Activated CD8-positive, alpha-beta T cell treated with anti-CD3 and anti-CD28 coated beads for 36 hours (primary cell): Measurements from ENCODE around the gene RACK1. TPM values are rescaled to one million over a fixed set of nuclear protein-coding genes. Genes with fewer than 3 reads are reported as not detected.

Experiments used
- ATAC-seq: fragments of 200-7000 bp; cut with Tn5 transposase; one replicate; pipeline ENCODE4 v1.10.0; 2021; ENCODE audit warnings: mild to moderate bottlenecking, moderate library complexity
- CTCF ChIA-PET: fragments of 350-600 bp; sonication (Branson Sonifier 250); formaldehyde crosslinking; loops from one replicate; lab custom pipeline; 2021; ENCODE audit warnings: antibody characterized with exemption; lab: Charles Lee
- POLR2A ChIA-PET: fragments of 350-600 bp; sonication (Branson Sonifier 250); formaldehyde crosslinking; loops from one replicate; lab custom pipeline; 2021; ENCODE audit warnings: antibody characterized with exemption; lab: Charles Lee
- DNase-seq: peaks from one replicate; pipeline ENCODE4 v3.0.0-alpha.2; 2020
- H3K27ac Mint-ChIP-seq: one replicate; pipeline ENCODE4 v1.8.0; 2021; ENCODE audit warnings: mild to moderate bottlenecking, mixed read lengths
- H3K27me3 Mint-ChIP-seq: one replicate; pipeline ENCODE4 v1.8.0; 2021; ENCODE audit warnings: mixed read lengths
- H3K36me3 Mint-ChIP-seq: one replicate; pipeline ENCODE4 v1.8.0; 2021; ENCODE audit warnings: low read depth, mixed read lengths
- H3K4me1 Mint-ChIP-seq: one replicate; pipeline ENCODE4 v1.8.0; 2021; ENCODE audit warnings: low read depth, mixed read lengths
- H3K4me3 Mint-ChIP-seq: one replicate; pipeline ENCODE4 v1.8.0; 2021; ENCODE audit warnings: mild to moderate bottlenecking, moderate library complexity, mixed read lengths
- H3K9me3 Mint-ChIP-seq: one replicate; pipeline ENCODE4 v1.8.0; 2021; ENCODE audit warnings: mixed read lengths
- CTCF ChIP-seq: fragments of 200-600 bp; IDR thresholded peaks from one replicate; pipeline ENCODE4 v1.8.0; 2022; ENCODE audit warnings: antibody characterized with exemption, mild to moderate bottlenecking
- intact Hi-C: fragments of 100-400 bp; cut with micrococcal nuclease; formaldehyde crosslinking; loops from one replicate; pipeline ENCODE4 v1.10.0; 2022
- total RNA-seq, 2 experiments: library from RNA; stranded (reverse); gene quantifications; one replicate each; pipeline ENCODE4 v1.2.3, GENCODE V29; 2021

The RACK1 gene
- total RNA-seq, 2 experiments from 2014 or later: 2,759 to 2,801 TPM

GRCh38 chr5:181191526-181192336 lies 52.0 kb downstream of the RACK1 start:
- H3K4me3 Mint-ChIP-seq: peak overlapping the region; percentile 91
- POLR2A ChIA-PET: interaction anchor here (0.7 to 9.3 kb wide), 12 partner anchors 8 to 73 kb away, joined by 3 to 159 read pairs (median 6); partner anchors contain the start of genes RACK1, TRIM41, TRIM52 and TRIM7
- DNase-seq (peak; percentile 94), ATAC-seq (peak; percentile 74)
- no peak for TF ChIP-seq CTCF
- no peaks in the 10 kb centered on the region for H3K9me3 Mint-ChIP-seq
- peaks cover 2% of the 10 kb centered on the region for H3K27me3 Mint-ChIP-seq
- intact Hi-C loops: loop anchor here (1.0 kb wide), 1 partner anchor 16 kb away; no protein-coding TSS in a partner anchor
- peaks cover 9% of the 10 kb centered on the region for H3K36me3 Mint-ChIP-seq
- peak overlapping the region; percentile 97 for H3K27ac Mint-ChIP-seq
- H3K4me1 Mint-ChIP-seq: peaks cover 27% of the 10 kb centered on the region
- CTCF ChIA-PET: interaction anchor here (1.3 to 7.8 kb wide), 5 partner anchors 11 to 33 kb away, joined by 3 to 80 read pairs (median 5); partner anchors contain the start of genes TRIM41 and TRIM7

- intact Hi-C loops: loop anchor here (1.0 kb wide), 1 partner anchor 16 kb away; no protein-coding TSS in a partner anchor
- peak; percentile 3 for ATAC-seq
- Mint-ChIP-seq H3K27ac (peak overlapping the region; percentile 97), H3K27me3 (peaks cover 2% of the 10 kb centered on the region), H3K9me3 (no peaks in the 10 kb centered on the region), H3K36me3 (peaks cover 9% of the 10 kb centered on the region), H3K4me3 (peak overlapping the region; percentile 91), H3K4me1 (peaks cover 27% of the 10 kb centered on the region)
- peak; percentile 51 for TF ChIP-seq CTCF
- POLR2A ChIA-PET: interaction anchor here (0.6 to 9.3 kb wide), 21 partner anchors 8 to 74 kb away, joined by 3 to 159 read pairs (median 4); partner anchors contain the start of genes RACK1, TRIM41, TRIM52 and TRIM7
- DNase-seq: peak; percentile 62
- CTCF ChIA-PET: interaction anchor here (1.0 to 7.8 kb wide), 6 partner anchors 10 to 59 kb away, joined by 3 to 80 read pairs (median 4); partner anchors contain the start of genes TRIM41 and TRIM7
Observed at GRCh38 chr5:181190711-181191525, 52.8 kb downstream of the RACK1 start.

GRCh38 chr5:181189962-181190710 lies 53.6 kb downstream of the RACK1 start:
- POLR2A ChIA-PET: interaction anchor here (0.6 to 9.3 kb wide), 21 partner anchors 8 to 70 kb away, joined by 3 to 159 read pairs (median 4); partner anchors contain the start of genes RACK1, TRIM41, TRIM52 and TRIM7
- peak; percentile 4 for ATAC-seq
- DNase-seq: peak; percentile 68
- H3K9me3 Mint-ChIP-seq: no peaks in the 10 kb centered on the region
- H3K27ac Mint-ChIP-seq: peak overlapping the region; percentile 97
- intact Hi-C loops: loop anchor here (2.0 kb wide), 1 partner anchor 33 kb away; the partner anchor contains the start of gene TRIM41
- peaks cover 31% of the 10 kb centered on the region for H3K4me1 Mint-ChIP-seq
- no peak for TF ChIP-seq CTCF
- CTCF ChIA-PET: interaction anchor here (1.0 to 7.8 kb wide), 4 partner anchors 15 to 60 kb away, joined by 3 to 80 read pairs (median 3); partner anchors contain the start of genes TRIM41 and TRIM7
- H3K27me3 Mint-ChIP-seq: peaks cover 2% of the 10 kb centered on the region
- H3K4me3 Mint-ChIP-seq: peak overlapping the region; percentile 91
- H3K36me3 Mint-ChIP-seq: peaks cover 9% of the 10 kb centered on the region

GRCh38 chr5:181189363-181189961 lies 54.2 kb downstream of the RACK1 start:
- intact Hi-C loops: loop anchor here (2.0 kb wide), 1 partner anchor 33 kb away; the partner anchor contains the start of gene TRIM41
- peak overlapping the region; percentile 97 for H3K27ac Mint-ChIP-seq
- H3K9me3 Mint-ChIP-seq: no peaks in the 10 kb centered on the region
- DNase-seq (peak; percentile 83), ATAC-seq (peak; percentile 17)
- peaks cover 9% of the 10 kb centered on the region for H3K36me3 Mint-ChIP-seq
- ChIA-PET POLR2A (interaction anchor here (0.7 to 9.3 kb wide), 17 partner anchors 9 to 71 kb away, joined by 3 to 159 read pairs (median 4); partner anchors contain the start of genes RACK1, TRIM41, TRIM52 and TRIM7), CTCF (interaction anchor here (1.1 to 7.8 kb wide), 4 partner anchors 15 to 33 kb away, joined by 3 to 80 read pairs (median 4); partner anchors contain the start of genes TRIM41 and TRIM7)
- H3K4me1 Mint-ChIP-seq: peaks cover 31% of the 10 kb centered on the region
- H3K27me3 Mint-ChIP-seq: peaks cover 2% of the 10 kb centered on the region
- H3K4me3 Mint-ChIP-seq: peak overlapping the region; percentile 91
- TF ChIP-seq CTCF: no peak
